Fibroblast of skin of scalp (primary cell): ENCODE results near the gene CFLAR. TPM values are rescaled to one million over a fixed set of nuclear protein-coding genes. Genes with fewer than 3 reads are reported as not detected.
"Not testable (repeated sequence)": the region's sequence is repeated elsewhere in the genome, so short reads cannot be mapped to it uniquely, and the experiment has no call there.

Source experiments
- DNase-seq: peaks from one replicate; pipeline ENCODE4 v3.0.0-alpha.2; 2013
- polyA plus RNA-seq, 2 experiments: library from polyadenylated mRNA; unstranded; fragments of 120-200 nt; gene quantifications; one replicate each; pipeline ENCODE4 v1.2.1, GENCODE V29; 2013; ENCODE audit not compliant: insufficient read length in 2 of 2

The CFLAR gene
- 25.8 TPM for polyA plus RNA-seq (2013, experiment 1 of 2; ENCODE audit: insufficient read length)
- polyA plus RNA-seq (2013, experiment 2 of 2; ENCODE audit: insufficient read length) = 29.9 TPM

DNA sequence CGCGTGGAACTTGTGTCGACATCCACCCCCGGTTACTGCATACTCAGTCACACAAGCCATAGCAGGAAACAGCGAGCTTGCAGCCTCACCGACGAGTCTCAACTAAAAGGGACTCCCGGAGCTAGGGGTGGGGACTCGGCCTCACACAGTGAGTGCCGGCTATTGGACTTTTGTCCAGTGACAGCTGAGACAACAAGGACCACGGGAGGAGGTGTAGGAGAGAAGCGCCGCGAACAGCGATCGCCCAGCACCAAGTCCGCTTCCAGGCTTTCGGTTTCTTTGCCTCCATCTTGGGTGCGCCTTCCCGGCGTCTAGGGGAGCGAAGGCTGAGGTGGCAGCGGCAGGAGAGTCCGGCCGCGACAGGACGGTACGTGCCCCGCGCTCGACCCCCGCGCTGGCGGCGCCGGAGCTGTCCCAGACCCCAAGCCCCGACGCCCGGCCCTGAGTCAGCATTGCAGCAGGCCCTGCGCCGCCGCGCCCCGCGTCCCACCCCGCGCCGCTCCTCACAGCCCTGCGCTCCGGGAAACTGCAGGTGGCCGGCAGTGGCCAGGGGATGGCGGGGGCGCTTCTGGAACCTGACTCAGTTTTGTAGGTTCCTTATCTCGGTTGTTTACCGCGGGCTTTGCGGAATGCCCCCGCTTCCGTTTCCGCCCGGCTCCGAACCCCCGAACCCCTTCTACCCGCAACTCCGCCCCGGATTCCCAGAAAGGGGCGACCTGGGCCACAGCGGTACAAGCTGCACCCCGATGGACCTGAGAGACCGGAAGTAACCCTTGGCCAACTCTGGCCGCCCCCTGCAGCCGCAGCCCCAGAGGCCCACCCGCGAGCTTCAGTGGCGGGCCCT is at the start of gene CFLAR:
Gene CFLAR, plus strand, starts transcription at position 50 of the 844 bp plus-strand sequence. CDS start 13,702 bp downstream, outside the sequence.
- DNase-seq = peak; percentile 81

DNA sequence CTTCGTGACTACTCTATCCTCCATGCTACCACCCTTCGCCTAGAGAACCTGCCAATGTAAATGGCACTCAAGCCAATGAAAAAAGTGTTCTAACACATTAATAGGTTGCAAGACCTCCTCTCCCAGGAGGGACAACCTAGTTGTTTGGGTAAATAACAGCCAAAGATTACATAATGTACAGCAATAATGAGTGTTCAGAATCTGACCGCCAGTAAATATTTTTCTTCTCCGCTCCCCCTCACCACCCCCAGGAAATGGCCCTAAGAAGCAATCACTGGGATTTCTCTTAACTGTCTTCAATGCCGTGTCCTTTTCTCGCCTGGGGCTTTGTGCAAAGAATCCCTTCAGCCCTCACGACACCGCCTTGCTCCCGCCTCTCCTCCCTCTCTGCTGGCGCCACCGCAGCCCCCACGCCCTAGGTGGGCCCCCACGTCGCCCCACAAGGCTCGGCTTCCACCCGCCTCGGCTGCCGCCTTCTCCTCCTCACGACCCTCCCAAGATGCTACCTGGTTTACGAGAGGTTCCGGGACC is 45.0 kb upstream of the CFLAR start:
- DNase-seq = no peak

DNA sequence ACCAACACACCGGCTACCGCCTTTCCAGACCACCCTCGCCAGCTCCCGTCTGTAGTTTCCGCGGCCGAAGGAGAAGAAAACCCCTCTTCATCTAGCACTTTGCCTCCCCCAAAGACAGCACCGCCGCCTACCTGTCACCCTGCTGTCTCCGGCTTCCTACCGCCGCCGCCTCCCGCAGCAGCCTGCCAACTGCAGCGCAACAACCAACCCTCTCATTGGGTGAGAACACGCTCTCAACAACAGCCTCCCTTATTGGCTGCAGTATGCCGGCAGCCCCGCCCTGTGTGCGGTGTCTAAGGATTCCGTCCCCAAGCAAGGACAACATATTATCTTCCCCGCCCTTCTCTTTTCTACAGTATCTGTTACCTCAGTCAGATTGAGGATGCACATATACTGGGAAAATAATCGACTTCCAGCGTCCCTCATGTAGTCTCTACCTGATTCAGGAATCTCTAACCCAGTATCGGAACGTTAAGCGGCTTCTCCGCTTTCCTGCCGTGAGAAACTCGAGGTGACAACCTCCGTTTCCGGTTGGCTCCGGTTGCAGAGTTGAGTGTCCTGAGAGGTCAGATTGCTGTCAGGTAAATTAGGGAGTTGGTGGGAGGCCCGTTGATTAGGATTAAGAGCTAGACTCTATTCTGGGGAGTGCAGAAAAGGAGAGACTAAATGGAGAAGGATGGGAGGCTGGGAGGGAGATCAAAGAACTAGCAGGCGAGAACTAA is 44.3 kb upstream of the CFLAR start, which contains the start of the genes HYCC2 and NDUFB3:
Gene HYCC2, minus strand, starts transcription at position 193 of the 722 bp plus-strand sequence. CDS start 47,662 bp downstream, outside the sequence.
Gene NDUFB3, plus strand, starts transcription at position 523 of the 722 bp plus-strand sequence. CDS start 6,882 bp downstream, outside the sequence.
- DNase-seq = peak; percentile 93

DNA sequence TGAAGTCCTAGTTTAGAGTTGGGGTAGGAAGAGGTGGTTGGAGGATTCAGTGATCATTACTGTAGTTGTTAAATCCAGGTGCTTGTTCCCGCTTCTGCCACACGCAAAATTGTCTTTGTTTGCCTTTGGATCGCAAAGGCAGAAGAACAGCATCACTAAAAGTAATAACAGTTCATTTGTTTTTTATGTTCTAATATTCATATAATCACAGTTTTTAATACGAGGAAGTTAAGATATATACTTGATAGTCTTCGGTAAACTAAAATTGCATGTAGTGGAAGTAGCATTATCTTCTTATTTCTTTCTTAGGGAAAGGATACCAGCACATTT is 43.8 kb upstream of the CFLAR start:
- DNase-seq = no peak

DNA sequence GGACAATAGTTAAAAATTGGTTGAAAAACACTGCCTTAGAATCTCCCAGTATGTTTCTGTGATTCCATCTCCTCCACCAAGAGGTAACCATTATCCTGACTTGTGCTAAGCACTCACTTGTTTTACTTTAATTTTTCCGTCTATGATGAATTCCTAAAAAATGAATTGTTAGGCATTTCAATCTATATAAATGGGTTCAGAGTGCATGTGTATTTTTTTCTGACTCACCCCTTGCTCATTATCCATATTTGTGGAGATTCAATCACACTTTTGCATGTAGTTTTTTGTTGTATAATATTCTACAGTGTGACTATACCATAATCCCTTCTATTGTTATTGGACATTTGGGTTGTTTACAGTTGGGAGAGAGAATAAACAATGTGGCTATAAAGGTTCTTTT is 42.9 kb upstream of the CFLAR start:
- no peak for DNase-seq

DNA sequence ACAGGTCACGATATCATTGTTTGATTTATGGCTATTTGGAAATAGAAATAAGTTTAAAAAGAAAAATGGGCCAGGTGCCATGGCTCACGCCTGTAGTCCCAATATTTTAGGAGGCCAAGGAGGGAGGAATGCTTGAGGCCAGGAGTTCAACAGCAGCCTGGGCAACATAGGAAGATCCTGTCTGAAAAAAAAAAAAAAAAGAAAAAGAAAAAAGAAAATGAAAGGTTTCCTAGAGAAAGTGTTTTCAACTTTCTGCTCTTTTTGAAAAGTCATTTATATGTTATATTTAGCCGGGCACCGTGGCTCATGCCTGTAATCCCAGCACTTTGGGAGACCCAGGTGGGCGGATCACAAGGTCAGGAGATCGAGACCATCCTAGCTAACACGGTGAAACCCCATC is 41.0 kb upstream of the CFLAR start:
- no peak for DNase-seq

DNA sequence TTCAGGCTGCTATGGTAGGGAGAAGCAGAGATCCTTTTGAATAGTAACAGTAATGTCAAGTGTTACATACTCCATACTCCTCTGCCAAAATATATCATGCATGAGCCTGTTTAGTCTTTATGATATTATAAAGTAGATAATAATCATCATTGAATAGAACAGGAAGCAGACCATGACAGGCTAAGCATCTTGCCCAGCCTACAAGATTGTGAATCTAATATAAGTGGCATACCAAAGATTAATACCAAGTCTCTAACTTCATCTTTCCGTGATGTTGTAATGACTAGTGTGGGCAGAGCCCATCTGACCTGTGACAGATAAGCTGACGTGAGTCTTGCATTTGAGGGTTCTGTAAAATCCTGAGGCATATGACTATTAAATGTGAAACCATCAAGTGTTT is 31.1 kb upstream of the CFLAR start:
- DNase-seq = no peak

DNA sequence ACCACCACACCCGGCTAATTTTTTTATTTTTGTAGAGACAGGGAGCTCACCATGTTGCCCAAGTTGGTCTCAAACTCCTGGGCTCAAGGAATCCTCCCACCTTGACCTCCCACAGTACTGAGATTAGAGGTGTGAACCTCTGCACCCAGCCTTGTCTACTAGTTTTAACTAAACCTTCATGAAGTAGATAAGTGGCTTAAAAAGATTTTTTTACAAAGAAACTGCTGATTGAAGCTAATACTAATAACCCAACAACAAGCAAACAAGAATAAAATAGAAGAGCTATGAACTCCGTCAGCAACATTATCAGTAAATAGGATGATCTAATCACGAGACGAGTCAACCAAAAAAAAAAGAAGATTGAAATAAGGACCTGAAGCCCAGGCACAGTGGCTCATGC is 25.4 kb upstream of the CFLAR start:
- no peak for DNase-seq

DNA sequence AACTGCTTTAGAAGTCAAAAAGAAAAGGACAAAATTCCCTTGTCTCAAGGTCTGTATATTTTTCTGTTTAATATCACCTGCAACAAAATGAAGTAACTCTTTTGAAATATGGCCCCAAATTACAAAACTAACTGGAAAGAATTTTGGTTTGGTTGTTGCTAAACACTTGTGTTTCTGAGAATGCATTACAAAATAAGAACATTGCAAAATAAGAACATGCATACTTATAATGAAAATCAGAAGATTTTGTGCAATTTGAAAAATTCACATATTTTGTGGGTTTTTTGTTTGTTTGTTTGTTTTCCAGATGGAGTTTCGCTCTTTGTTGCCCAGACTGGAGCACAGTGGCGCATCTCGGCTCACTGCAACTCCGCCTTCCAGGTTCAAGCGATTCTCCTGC is 22.4 kb upstream of the CFLAR start:
- no peak for DNase-seq

DNA sequence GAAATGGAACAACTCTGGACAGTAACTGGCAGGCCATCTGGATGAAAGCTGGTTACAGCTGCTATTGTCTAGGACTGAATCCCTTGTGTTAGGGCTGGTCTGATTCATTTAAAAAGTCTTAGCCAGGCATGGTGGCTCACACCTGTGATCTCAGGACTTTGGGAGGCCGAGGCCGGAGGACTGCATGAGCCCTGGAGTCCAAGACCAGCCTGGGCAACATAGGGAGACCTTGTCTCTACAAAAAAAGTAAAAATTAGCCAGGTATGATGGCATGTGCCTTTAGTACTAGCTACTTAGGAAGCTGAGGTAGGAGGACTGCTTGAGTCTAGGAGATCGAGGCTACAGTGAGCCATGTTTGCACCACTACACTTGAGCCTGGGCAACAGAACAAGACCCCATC is 15.5 kb upstream of the CFLAR start:
- no peak for DNase-seq

DNA sequence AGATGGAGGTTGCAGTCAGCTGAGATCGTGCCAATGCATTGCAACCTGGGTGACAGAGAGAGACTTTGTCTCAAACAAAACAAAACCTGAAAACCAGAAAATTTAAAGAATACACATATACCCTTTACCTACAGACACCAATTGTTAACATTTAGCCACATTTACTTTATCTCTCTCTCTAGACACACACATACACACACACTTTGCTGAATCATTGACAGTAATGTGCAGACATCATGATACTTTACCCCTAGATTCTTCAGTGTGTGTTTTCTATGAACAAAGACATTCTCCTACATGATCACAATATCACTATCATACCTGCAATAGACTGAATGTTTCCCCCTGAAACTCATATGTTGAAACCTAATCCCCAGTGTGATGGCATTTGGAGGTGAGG is 10.2 kb upstream of the CFLAR start:
- no peak for DNase-seq

DNA sequence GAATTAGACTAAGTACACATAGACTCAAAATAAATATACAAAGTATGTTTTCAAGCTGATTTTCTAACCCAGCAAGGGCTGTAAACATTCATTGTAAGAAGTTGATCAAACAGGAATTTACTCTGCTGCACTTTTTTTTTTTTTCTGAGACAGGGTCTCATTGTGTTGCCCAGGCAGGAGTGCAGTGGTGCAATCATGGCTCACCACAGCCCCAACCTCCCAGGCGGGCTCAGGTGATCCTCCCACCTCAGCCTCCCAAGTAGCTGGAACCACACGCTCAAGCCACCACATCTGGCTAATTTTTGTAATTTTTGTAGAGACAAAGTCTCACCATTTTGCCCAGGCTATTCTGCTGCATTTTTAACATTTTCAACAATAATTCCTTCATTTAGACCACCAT is 8.3 kb upstream of the CFLAR start:
- DNase-seq = no peak

DNA sequence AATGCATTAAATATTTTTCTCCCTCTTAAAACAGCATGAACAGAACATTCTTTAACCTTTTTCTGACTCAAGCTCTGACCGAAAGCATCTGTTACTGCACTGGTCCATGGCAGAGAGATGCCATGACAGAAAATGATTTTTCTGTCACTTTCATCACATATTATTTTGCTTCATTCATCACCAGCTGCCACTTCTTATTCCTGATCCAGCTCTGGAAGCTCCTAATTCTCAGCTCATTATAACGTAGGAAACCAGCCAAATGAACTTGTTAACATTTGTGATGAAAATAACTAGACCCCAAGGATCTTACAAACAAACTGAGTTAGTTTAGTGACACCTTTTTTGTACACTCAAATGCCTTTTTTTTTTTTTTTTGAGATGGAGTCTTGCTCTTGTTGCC is 7.6 kb upstream of the CFLAR start:
- no peak for DNase-seq

DNA sequence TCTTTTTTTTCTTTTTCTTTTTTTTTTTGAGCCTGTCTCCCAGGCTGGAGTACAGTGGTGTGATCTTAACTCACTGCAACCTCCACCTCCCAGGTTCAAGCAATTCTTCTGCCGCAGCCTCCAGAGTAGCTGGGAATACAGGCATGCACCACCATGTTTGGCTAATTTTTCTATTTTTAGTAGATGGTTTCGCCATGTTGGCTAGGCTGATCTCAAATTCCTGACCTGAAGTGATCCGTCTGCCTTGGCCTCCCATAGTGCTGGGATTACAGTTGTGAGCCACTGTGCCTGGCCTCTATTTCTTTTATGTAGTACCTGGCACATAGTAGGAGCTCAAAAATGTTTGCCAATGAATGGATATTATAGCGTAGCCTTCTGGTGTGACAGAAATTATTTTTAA is 6.8 kb upstream of the CFLAR start:
- no peak for DNase-seq

DNA sequence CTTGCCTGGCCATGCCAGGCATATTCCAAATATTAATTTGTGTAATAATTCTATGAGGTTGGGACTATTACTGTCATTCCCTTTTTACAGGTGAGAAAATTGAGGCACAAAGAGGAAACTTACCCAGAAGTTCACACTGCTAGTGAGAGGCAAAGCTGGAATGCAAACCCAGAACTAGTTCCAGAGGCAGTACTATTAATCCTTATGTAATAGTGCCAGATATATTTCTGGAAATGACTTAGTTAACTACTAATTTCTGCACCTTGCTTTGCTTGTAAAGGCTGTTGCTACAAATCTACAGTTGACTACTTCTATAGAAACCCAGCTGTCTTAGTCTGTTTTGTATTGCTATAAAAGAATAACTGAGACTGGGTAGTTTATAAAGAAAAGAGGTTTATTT is 5.3 kb upstream of the CFLAR start:
- DNase-seq = no peak

DNA sequence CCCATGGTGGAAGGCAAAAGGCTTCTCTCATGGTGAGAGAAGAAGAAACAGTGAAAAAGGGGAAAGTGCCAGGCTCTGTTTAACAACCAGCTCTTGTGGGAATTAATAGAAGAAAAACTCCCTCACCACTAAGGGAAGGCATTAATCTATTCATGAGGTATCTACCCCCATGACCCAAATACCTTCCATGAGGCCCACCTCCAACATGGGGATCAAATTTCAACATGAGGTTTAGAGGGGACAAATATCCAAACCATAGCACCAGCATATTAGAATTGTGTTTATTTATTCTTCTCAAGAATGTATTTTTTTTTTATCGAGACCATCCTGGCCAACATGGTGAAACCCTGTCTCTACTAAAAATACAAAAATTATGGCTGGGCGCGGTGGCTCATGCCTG is 4.9 kb upstream of the CFLAR start:
- no peak for DNase-seq

DNA sequence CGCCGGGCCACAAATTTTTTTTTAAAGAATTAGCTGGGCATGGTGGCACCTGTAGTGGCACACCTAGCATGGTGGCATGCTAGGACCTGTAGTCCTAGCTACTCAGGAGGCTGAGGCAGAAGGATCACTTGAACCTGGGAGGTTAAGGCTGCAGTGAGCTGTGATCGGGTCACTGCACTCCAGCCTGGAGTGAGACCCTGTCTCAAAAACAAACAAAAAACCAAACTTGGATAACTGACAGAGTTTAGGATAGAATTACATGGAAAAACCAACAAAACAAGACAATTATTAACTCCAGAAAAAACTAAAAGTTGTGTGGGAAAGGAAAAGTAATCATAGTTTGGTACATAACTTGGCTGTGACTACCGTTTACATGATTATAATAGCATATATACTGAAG is 1.6 kb upstream of the CFLAR start:
- no peak for DNase-seq

DNA sequence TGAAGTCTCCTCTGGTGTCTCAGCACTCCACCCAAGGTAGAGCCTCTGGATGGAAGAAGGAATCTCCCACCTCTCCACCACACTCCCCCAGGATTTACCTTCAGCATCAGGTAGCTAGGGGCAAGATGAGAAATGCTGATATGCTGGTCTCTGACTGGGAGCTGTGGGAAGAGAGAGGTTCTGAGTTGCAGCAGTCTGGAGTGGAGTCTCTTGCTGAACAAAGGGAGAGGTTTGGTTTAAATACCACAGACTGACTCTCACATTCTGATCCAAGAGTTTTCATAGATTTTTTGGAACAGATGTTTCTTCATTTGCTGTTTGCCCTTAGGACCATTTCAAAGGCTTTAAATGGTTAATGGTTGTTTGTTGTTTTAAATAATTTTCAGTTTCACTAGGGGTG is 1.1 kb upstream of the CFLAR start:
- DNase-seq = no peak

DNA sequence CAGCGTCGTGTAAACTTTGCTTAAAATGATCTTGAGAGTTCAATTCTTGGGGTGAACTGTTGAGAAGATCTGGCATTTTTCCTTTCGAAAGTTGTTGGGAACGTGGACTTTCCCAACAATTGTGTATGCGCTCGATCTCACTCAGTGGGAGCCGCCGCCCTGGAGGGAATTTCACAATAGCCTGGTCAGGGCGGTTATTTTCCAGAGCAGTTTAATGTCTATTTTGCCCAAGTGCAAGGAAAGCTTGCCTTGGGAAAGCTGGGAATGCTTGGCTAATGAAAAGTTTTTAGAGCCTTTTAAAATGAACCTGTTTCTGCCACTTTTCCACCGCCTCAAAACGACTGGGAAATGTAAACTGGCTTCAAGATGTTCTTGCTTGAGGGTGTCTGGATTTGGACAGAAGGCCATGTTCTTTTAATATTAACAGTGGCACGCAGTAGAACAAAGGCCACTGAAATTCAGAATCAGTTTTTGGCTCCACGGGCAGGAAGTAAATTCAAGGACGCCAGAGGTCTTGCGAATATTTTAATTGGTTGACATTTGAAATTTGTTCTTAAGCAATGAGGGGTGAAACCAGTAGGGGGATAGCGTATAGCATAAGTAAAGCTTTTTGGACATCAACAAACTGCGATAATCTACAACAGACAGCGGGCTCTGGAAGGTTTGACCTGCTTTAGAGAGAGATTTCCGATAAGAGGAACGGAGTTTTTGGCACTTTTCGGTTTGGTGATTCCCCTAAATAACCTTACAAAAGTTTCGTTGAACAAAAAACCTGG is 1.2 kb downstream of the CFLAR start:
- peak; percentile 85 for DNase-seq

DNA sequence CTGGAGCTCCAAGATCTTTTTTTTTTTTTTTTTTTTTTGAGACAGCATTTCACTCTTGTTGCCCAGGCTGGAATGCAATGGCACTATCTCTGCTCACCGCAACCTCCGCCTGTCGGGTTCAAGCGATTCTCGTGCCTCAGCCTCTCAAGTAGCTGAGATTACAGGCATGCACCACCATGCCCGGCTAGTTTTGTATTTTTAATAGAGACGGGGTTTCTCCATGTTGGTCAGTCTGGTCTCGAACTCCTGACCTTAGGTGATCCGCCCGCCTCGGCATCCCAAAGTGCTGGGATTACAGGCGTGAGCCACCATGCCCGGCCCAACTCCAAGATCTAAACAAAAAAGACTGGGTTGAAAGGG is 1.8 kb downstream of the CFLAR start:
- not testable (repeated sequence) for DNase-seq

DNA sequence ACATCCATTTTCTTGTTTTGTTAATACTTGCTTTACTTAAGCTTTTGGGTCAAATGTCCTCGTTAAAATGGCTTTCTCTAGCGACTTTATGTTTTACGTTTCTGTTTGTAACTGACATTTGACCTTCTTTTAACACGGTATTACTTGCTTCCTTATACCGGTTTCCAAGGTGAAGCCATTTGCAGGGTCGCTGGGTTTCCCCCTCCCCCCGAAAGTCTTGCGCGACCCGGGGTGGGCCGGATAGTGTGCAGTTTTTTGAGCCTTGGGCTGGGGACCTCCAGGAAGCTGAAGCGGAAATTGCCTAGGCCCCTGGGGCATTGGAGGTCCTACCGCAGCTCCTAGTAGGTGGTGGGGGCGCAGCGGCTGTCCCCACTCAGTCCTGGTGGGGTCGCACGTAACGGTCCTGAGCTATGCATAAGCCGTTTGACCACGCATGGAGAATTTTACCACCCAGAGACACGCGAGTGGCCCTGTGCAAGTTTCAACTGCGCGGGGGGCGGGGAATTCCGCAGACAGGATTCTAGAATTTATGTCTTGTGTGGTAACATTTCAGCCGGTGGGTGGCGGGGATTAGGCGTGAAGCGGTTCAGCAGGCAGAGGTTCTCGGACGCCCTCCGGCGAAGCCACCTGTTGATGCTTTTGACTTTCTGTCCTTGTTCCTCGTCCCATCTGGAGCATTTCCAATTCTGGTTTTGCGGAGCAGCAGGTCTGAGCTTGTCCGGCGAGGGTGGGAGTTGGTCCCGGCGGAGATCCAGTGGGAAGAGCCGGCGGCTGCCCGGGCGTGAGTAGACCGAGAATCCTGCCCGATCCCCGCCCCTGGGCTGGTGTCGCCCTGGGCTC is 2.4 kb downstream of the CFLAR start:
- DNase-seq = peak; percentile 84
